Measurements from ENCODE around the gene ICAM2.

ICAM2 gene

GRCh38 chr17:63974594-63975192 lies 45.7 kb downstream of the ICAM2 start:
- DNase-seq (ENCODE audit: low spot score), result no peak

- DNase-seq (ENCODE audit: low spot score), result no peak
These were observed 46.4 kb downstream of the ICAM2 start for GRCh38 chr17:63973930-63974593.

- DNase-seq (ENCODE audit: low spot score), result no peak
These were observed 47.2 kb downstream of the ICAM2 start for GRCh38 chr17:63973247-63973646.

GRCh38 chr17:63972796-63973195 lies 47.6 kb downstream of the ICAM2 start, which contains the start of gene SCN4A:
TSS of gene SCN4A (minus strand) at chr17:63972918. CDS start at chr17:63972841, 77 bp downstream.
- no peak for DNase-seq (ENCODE audit: low spot score)

GRCh38 chr17:63969278-63969677 lies 51.2 kb downstream of the ICAM2 start:
- DNase-seq (ENCODE audit: low spot score), result no peak

GRCh38 chr17:63967953-63968352 lies 52.5 kb downstream of the ICAM2 start:
- no peak for DNase-seq (ENCODE audit: low spot score)

GRCh38 chr17:63966646-63967264 lies 53.7 kb downstream of the ICAM2 start:
- DNase-seq (ENCODE audit: low spot score), result no peak

GRCh38 chr17:63963123-63963522 lies 57.3 kb downstream of the ICAM2 start:
- no peak for DNase-seq (ENCODE audit: low spot score)

GRCh38 chr17:63962298-63962744 lies 58.1 kb downstream of the ICAM2 start:
- no peak for DNase-seq (ENCODE audit: low spot score)

GRCh38 chr17:63961355-63962212 lies 58.8 kb downstream of the ICAM2 start:
- no peak for DNase-seq (ENCODE audit: low spot score)

GRCh38 chr17:63960430-63960829 lies 60.0 kb downstream of the ICAM2 start:
- DNase-seq (ENCODE audit: low spot score), result no peak

GRCh38 chr17:63960006-63960405 lies 60.4 kb downstream of the ICAM2 start:
- no peak for DNase-seq (ENCODE audit: low spot score)

- no peak for DNase-seq (ENCODE audit: low spot score)
These were observed 64.0 kb downstream of the ICAM2 start for GRCh38 chr17:63956296-63956920.

GRCh38 chr17:63955791-63956190 lies 64.6 kb downstream of the ICAM2 start:
- DNase-seq (ENCODE audit: low spot score), result no peak

- no peak for DNase-seq (ENCODE audit: low spot score)
These were observed 65.2 kb downstream of the ICAM2 start for GRCh38 chr17:63955232-63955631.

- no peak for DNase-seq (ENCODE audit: low spot score)
These were observed 65.9 kb downstream of the ICAM2 start for GRCh38 chr17:63954402-63955063.
